HG03025 (cell line): Measurements from ENCODE around the gene CGNL1.

Experiments
- ATAC-seq: cut with Tn5 transposase; IDR thresholded peaks from one replicate; pipeline ENCODE4 v1.9.1; 2021; ENCODE audit warnings: mild to moderate bottlenecking, moderate library complexity; ENCODE audit not compliant: unreplicated experiment, low FRiP score

CGNL1 gene

DNA sequence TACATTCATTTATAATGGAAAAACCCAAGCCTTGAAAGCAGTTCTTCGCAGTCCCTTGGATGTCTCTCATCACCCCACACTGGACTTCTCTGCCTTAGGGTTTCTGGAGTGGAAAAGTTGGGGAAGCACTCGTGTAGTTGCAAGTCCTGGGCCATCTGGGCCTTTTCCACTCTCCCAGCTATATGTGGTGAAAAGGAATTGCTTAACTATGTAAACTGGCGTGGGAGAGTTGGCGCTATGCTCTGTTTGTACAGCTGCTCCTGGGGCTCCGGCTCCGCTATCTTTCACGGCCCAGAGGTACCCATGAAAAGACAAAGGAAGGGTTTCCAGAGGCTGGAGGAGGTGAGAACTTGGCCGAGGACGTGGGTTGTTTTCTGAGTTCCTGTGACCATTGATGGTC, 134.3 kb downstream of the CGNL1 start:
- ATAC-seq = no peak

DNA sequence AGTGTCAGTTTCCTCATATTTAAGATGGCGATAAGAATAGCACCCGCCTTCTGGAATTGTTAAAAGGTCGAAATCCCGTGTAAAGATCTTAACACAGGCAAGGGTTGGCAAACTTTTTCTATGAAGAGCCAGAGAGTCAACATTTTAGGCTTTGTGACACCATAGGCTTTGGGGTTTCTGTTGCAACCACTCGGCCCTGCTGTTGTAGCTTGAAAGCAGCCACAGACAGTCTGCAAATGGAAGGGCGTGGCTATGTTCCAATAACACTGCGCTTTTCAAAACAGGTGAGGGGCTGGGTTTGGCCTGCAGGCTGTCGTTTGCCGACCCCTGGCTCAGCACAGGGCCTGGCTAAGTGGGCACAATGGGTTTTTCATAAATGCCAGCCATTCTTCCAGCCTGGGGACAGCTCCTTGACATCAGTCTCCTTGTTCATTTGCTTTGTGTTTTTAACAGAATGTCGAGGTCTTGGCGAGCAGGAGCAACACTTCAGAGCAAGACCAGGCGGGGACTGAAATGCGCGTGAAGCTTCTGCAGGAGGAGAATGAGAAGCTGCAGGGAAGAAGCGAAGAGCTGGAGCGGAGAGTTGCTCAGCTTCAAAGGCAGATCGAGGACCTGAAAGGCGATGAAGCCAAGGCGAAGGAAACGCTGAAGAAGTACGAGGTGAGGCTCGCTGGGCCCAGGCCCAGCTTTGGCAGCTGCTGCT, 140.2 kb downstream of the CGNL1 start:
- ATAC-seq = no peak

- no peak for ATAC-seq
Measured at GRCh38 chr15:57517030-57517671, 140.8 kb downstream of the CGNL1 start.

GRCh38 chr15:57518779-57519405, 142.6 kb downstream of the CGNL1 start:
- no peak for ATAC-seq

DNA sequence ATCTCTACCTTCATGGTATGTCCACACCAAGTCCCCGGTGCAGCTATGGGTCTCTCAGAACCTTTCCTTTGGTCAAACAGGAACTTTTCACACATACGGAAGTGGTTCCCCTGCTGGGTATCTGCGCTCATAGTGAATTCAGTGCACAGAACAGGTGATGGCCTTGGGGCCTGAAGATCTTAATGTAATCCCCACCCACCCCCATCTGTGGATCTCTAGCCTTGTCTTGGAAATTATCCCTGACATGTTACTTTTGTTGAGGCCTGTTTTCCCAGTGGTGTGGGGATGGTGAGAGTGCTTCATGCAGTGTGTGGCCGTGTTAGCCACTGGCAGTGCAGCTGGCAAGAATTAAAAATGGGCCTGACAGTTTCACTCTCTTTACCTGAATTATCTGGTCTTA, 143.5 kb downstream of the CGNL1 start:
- no peak for ATAC-seq

DNA sequence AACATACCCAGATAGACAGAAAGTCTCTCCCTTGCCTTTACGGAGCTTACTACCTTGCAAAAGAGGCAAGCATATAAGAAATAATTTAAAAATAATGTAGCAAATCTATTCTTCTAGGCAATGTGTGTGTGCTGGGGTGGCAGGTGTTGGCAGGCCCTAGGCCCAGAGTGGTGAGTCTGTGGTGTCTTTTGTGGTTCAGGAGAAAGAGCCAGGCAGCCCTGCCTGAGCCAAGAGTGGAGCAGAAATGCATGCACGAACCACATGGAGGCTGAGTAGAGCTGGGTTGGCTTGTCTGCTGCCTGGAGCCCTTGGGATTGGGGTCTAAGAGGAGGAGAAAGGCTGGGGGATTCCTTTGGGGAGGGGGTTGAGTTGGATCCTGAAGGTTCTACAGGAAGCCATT, 145.2 kb downstream of the CGNL1 start:
- ATAC-seq = no peak

DNA sequence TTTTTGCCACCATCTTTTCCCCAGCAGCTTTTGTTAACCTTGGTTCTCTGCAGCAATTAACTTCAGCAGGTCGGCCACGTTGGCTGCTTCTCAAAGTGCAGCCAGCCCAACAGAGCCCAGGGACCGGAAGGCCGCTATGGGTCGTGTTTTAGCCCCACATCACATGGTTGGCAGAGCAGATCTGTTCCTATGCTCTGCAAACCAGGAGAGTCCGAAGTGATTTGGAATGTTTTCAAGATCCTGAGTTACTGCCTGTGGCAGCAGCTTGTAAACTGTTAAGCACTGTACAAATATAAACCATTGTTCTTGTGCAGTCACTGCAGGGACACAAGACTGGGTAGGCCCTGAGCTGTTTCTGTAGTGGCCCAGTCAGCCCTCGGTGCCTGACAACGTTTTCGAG, 145.8 kb downstream of the CGNL1 start:
- ATAC-seq = no peak

GRCh38 chr15:57525581-57525980, 149.3 kb downstream of the CGNL1 start:
- no peak for ATAC-seq

GRCh38 chr15:57526076-57526475, 149.8 kb downstream of the CGNL1 start:
- ATAC-seq = no peak

- no peak for ATAC-seq
Measured at GRCh38 chr15:57526615-57527014, 150.3 kb downstream of the CGNL1 start.

DNA sequence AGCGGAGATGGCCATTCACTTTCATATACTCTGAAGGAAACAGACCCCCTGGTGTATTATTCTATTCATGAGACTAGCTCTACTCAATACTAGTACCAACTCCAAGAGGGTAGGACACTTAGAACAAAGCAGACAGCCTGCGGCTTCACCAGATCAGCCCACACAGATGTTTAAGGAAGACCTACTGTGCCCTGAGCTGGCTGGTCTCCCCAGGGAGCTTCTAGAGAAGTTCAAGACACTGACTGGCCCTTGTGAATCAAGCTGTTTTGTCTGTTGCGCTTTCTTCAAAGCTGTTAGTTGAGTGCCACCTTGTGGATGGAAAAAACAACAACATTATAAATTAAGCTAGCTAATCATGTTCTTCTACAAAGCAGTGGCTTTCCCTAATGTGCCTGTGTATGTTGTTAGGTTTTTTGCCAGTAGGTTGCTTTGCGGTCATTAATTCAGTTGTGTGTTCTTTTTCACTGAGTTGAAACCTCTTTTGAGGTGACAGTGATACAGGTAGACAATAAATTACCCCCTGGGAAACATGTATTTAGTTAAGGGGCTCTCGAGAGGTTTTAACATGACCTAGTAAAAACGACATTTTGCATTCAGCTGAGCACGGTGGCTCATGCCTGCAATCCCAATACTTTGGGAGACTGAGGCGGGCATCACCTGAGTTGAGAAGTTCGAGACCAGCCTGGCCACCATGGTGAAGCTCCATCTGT, 151.2 kb downstream of the CGNL1 start:
- ATAC-seq = no peak

- no peak for ATAC-seq
Measured at GRCh38 chr15:57528940-57529565, 152.7 kb downstream of the CGNL1 start.

DNA sequence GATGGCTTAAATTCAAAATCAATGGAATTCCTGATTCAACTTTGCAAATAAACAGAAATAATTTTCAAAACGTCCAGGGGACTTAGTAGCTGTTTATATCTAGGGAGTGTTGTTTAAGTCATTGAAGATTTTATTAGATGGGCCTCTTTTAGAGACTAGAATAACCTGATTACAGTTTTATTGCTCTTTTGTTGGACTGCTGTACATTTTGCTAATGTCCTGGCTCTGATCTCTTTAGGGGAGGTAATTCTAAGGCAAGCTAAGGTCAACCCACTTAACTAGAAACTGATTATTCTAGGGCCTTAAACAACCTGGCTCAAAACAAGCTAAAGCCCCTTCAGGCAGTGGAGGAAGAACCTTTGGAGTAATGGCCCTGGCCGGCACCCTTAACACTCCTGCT, 153.4 kb downstream of the CGNL1 start:
- ATAC-seq = no peak

- no peak for ATAC-seq
Measured at GRCh38 chr15:57532731-57533447, 156.6 kb downstream of the CGNL1 start.

DNA sequence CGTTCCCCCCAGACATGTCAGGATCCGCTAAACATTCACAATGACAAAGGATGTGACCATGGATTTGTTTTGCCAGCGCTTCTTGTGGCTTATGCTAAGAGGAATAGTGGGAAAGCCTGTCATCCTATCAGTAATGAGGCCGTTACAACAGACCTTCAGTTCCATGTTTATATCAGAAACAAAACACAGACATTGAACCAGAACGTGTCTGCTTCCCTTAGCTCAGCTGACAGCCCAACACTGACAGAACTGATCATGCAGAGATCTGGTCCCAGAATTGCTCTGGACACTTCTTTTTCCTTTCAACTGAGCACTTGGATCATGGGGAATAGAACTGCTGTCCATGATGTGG, 157.1 kb downstream of the CGNL1 start:
- no peak for ATAC-seq

- no peak for ATAC-seq
Measured at GRCh38 chr15:57534281-57534680, 158.0 kb downstream of the CGNL1 start.

GRCh38 chr15:57537072-57537471, 160.8 kb downstream of the CGNL1 start:
- ATAC-seq = no peak

DNA sequence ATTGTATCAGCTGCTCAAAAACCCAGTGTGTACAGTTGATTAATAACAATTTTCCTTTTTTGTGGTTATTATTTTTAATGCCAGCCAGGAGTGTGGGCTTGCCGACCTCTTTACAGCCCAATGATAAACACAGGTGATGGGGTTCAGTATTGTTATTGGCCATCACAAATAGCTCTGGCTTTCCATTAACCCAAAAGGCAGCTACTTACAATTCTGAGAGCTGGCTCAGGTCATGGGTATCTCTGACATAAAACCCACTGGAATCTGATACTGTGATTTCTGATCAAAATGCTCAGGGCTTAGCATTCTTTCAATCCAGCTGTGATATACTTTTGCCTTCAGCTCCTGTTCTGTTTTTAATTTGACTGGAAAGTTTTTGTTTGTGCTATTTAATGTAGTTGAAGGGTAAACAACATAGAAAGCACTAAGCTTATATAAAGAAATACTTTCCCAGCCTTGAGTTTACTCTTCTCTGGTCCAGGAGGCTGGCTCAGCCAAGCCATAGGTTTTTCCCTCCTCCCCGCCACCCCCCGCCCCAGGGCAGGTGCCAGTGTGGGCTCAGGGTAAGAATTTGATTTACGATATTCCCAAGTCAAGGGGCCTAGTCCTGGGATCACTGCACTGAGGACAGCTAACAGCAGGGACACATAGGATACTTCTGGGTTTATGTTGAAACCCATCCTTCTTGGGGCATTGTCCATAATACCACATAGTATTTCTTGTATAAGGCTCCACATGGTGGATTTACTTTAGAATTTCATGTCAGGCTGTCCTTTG, 161.4 kb downstream of the CGNL1 start:
- no peak for ATAC-seq

DNA sequence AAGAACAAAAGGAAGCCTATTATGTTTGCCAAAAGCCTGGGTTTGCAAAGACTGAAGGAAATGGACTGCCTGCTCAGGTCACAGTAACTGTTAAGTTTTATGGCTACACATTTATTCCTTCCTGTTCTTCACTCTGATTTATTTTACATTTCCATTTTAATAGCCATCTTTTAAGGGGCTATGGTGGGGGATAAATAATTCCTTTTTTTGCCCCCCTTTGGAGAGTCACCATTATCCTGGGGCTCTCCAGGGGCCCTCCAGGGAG, 161.9 kb downstream of the CGNL1 start:
- no peak for ATAC-seq

DNA sequence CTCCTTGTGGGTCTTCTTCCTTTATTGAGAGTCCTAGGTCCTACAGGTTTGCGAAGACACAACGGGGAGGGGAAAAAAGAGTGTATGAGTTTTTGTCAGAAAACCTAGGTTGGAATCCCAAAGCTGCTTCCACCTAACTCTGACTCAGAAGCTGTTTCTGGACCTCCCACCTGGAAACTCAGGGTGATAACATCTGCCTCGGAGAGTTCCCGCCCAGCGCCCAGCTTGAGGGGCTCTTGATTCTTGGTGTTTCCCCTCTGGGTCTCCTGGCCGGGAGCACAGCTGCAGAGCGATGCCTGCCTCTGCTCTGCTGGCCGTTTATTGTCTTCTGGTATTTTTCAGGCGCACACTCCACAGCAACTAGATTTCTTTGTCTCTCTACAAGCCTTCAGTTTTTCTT, 162.5 kb downstream of the CGNL1 start:
- no peak for ATAC-seq
